Measurements from ENCODE around the gene L3MBTL4. TPM values are rescaled to one million over a fixed set of nuclear protein-coding genes. Genes with fewer than 3 reads are reported as not detected.

The L3MBTL4 gene
- total RNA-seq, 6 experiments from 2014 or later: not detected

DNA sequence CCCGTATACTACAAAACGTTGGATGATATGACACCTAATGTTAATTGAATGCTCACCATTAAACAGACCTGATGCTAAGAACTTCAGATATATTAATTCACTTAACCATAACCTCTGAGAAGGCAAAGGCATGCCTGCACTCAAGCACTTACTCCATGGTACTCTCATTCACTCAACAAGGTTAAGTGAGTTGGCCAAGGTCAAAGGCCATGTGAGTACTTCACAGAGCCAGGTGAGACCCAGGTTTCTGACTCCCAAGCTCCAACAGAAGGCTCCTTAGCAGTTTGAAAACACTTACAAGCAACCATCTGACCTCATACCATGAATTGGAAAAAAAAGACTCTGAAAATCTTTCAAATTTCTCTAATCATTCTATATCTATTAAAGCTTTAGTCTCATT, 198.8 kb downstream of the L3MBTL4 start:
- Mint-ChIP-seq H3K27me3 (ENCODE audit: insufficient read depth) (peaks cover 1% of the 10 kb centered on the region; the same call in 1 of the 2 replicates), H3K4me3 (no peak overlapping the region), H3K9me3 (peaks cover 24% of the 10 kb centered on the region), H3K27ac (no peak overlapping the region), H3K4me1 (ENCODE audit: low read depth) (no peaks in the 10 kb centered on the region), H3K36me3 (ENCODE audit: low read depth) (no peaks in the 10 kb centered on the region)
- no peak for TF ChIP-seq CTCF (IDR thresholded peaks at IDR 0.05)
- DNase-seq: no peak

- no peaks in the 10 kb centered on the region; the same call in 1 of the 2 replicates for H3K27me3 Mint-ChIP-seq (ENCODE audit: insufficient read depth)
- H3K9me3 Mint-ChIP-seq: peaks cover 19% of the 10 kb centered on the region
- H3K4me1 Mint-ChIP-seq (ENCODE audit: low read depth): no peaks in the 10 kb centered on the region
- no peak overlapping the region for H3K4me3 Mint-ChIP-seq
- H3K27ac Mint-ChIP-seq: no peak overlapping the region
- no peaks in the 10 kb centered on the region for H3K36me3 Mint-ChIP-seq (ENCODE audit: low read depth)
- no peak for TF ChIP-seq CTCF (IDR thresholded peaks at IDR 0.05)
- DNase-seq: no peak
Observed at GRCh38 chr18:6211174-6211504, 203.6 kb downstream of the L3MBTL4 start.

- Mint-ChIP-seq H3K4me1 (ENCODE audit: low read depth) (no peaks in the 10 kb centered on the region), H3K9me3 (peaks cover 20% of the 10 kb centered on the region), H3K27me3 (ENCODE audit: insufficient read depth) (no peaks in the 10 kb centered on the region; the same call in 1 of the 2 replicates), H3K27ac (no peak overlapping the region), H3K4me3 (no peak overlapping the region), H3K36me3 (ENCODE audit: low read depth) (no peaks in the 10 kb centered on the region)
- no peak for TF ChIP-seq CTCF (IDR thresholded peaks at IDR 0.05)
- DNase-seq: no peak
Observed at GRCh38 chr18:6210349-6211173, 204.2 kb downstream of the L3MBTL4 start.

GRCh38 chr18:6207941-6208340, 206.8 kb downstream of the L3MBTL4 start:
- H3K9me3 Mint-ChIP-seq: peaks cover 36% of the 10 kb centered on the region
- no peak overlapping the region for H3K27ac Mint-ChIP-seq
- no peak for TF ChIP-seq CTCF (IDR thresholded peaks at IDR 0.05)
- DNase-seq: no peak
- no peak overlapping the region for H3K4me3 Mint-ChIP-seq
- no peaks in the 10 kb centered on the region for H3K36me3 Mint-ChIP-seq (ENCODE audit: low read depth)
- no peaks in the 10 kb centered on the region; the same call in 1 of the 2 replicates for H3K27me3 Mint-ChIP-seq (ENCODE audit: insufficient read depth)
- no peaks in the 10 kb centered on the region for H3K4me1 Mint-ChIP-seq (ENCODE audit: low read depth)

- Mint-ChIP-seq H3K27me3 (ENCODE audit: insufficient read depth) (no peaks in the 10 kb centered on the region; the same call in 1 of the 2 replicates), H3K36me3 (ENCODE audit: low read depth) (no peaks in the 10 kb centered on the region), H3K4me3 (no peak overlapping the region), H3K9me3 (peaks cover 43% of the 10 kb centered on the region), H3K27ac (no peak overlapping the region), H3K4me1 (ENCODE audit: low read depth) (no peaks in the 10 kb centered on the region)
- no peak for DNase-seq
- TF ChIP-seq CTCF (IDR thresholded peaks at IDR 0.05): no peak
Observed at GRCh38 chr18:6207116-6207515, 207.6 kb downstream of the L3MBTL4 start.
